HL-60 (cell line): Measurements from ENCODE around the gene EPPIN.

Source experiments
- DNase-seq, 2 experiments: peaks; one replicate each; pipeline ENCODE4 v3.0.0-alpha.2; 2010 to 2020; ENCODE audit warnings: low read depth in 1 of 2, low spot score in 1 of 2
- H3K27ac ChIP-seq: fragments of 250-450 bp; sonication (Bioruptor Pico); replicated peaks from 2 replicates; pipeline ENCODE4 v1.5.1; 2020; ENCODE audit warnings: mild to moderate bottlenecking, moderate library complexity
- H3K27me3 ChIP-seq: fragments of 250-450 bp; sonication (Bioruptor Pico); 2 replicates; pipeline ENCODE4 v1.5.1; 2021; ENCODE audit warnings: mild to moderate bottlenecking, moderate library complexity; ENCODE audit not compliant: insufficient read depth, poor library complexity, severe bottlenecking
- H3K4me3 ChIP-seq: replicated peaks from 2 replicates; pipeline ENCODE4 v1.5.1; 2011; ENCODE audit warnings: mild to moderate bottlenecking, control low read depth, low read length; ENCODE audit not compliant: insufficient read depth
- CTCF ChIP-seq: IDR thresholded peaks from one replicate; pipeline ENCODE4 v1.5.1; 2011; ENCODE audit warnings: low read length, control low read depth, inconsistent platforms; ENCODE audit not compliant: insufficient read depth
- GABPA ChIP-seq: IDR thresholded peaks from 2 replicates; pipeline ENCODE4 v1.6.1; 2012; ENCODE audit warnings: low read depth
- POLR2AphosphoS5 ChIP-seq: IDR thresholded peaks from 2 replicates; pipeline ENCODE4 v1.6.1; 2012; ENCODE audit warnings: low read depth
- REST ChIP-seq: IDR thresholded peaks from 2 replicates; pipeline ENCODE4 v1.6.1; 2012; ENCODE audit warnings: low read depth; ENCODE audit not compliant: insufficient replicate concordance
- SPI1 ChIP-seq: IDR thresholded peaks from 2 replicates; pipeline ENCODE4 v1.6.1; 2012; ENCODE audit warnings: low read depth, mild to moderate bottlenecking, borderline replicate concordance

EPPIN gene

GRCh38 chr20:45527294-45527693 lies 19.9 kb downstream of the EPPIN start:
- H3K27me3 ChIP-seq = peaks cover 5% of the 10 kb centered on the region
- TF ChIP-seq CTCF = no peak
- no peak for TF ChIP-seq SPI1
- no peak for TF ChIP-seq POLR2AphosphoS5
- TF ChIP-seq GABPA = no peak
- TF ChIP-seq REST = no peak
- H3K27ac ChIP-seq = no peak overlapping the region
- DNase-seq = no peak
- H3K4me3 ChIP-seq = no peak overlapping the region

GRCh38 chr20:45523821-45524220 lies 23.4 kb downstream of the EPPIN start:
- peaks cover 5% of the 10 kb centered on the region for H3K27me3 ChIP-seq
- H3K27ac ChIP-seq = no peak overlapping the region
- no peak for DNase-seq
- TF ChIP-seq REST (no peak), CTCF (no peak), SPI1 (no peak), GABPA (no peak), POLR2AphosphoS5 (no peak)
- no peak overlapping the region for H3K4me3 ChIP-seq

- TF ChIP-seq REST (no peak), GABPA (no peak), SPI1 (no peak), CTCF (no peak), POLR2AphosphoS5 (no peak)
- no peak for DNase-seq
- Histone ChIP-seq H3K27me3 (no peaks in the 10 kb centered on the region), H3K4me3 (no peak overlapping the region), H3K27ac (no peak overlapping the region)
Measured at GRCh38 chr20:45518282-45518681, 28.9 kb downstream of the EPPIN start.
